ENCODE results near the gene HUS1. TPM values are rescaled to one million over a fixed set of nuclear protein-coding genes. Genes with fewer than 3 reads are reported as not detected.
"Not testable (repeated sequence)": the region's sequence is repeated elsewhere in the genome, so short reads cannot be mapped to it uniquely, and the experiment has no call there.

HUS1 gene
- total RNA-seq, 1 donor from 2014 or later: 13.4 TPM

DNA sequence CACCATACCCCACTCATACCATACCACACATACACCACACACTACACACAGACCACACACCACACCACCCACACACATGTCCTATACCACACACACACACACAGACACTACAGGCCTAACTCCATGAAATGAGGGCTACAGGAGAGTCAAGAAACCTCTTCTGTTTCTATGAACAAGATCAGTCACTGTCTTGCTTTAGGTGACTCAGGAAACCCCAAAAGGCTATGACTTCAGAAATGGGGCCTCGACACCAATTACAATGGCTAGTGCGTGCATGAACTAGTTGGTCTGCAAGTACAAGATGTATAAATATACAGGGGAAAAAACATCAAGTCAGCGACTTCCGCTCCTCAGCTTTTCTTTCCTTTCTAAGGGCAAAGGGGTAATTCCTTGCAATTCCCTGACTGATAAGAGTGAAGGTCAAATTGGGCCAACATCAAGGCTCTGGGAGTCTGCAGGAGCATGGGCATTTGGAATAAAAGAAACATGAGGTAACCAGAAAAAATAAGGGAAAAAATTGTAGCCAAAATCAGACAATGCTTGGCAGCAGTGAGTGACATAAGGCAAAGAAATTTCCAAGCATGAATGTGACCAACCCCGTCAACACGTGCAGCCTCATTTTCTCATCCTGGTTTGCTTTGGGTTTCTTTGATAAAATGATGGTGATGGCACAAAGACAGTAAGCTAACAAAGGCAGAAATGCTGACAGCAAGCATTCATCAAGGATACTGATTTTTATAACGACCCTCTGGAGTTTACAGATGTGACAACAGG is 32.6 kb downstream of the HUS1 start:
- TF ChIP-seq, protein P1, sequence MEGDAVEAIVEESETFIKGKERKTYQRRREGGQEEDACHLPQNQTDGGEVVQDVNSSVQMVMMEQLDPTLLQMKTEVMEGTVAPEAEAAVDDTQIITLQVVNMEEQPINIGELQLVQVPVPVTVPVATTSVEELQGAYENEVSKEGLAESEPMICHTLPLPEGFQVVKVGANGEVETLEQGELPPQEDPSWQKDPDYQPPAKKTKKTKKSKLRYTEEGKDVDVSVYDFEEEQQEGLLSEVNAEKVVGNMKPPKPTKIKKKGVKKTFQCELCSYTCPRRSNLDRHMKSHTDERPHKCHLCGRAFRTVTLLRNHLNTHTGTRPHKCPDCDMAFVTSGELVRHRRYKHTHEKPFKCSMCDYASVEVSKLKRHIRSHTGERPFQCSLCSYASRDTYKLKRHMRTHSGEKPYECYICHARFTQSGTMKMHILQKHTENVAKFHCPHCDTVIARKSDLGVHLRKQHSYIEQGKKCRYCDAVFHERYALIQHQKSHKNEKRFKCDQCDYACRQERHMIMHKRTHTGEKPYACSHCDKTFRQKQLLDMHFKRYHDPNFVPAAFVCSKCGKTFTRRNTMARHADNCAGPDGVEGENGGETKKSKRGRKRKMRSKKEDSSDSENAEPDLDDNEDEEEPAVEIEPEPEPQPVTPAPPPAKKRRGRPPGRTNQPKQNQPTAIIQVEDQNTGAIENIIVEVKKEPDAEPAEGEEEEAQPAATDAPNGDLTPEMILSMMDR (IDR thresholded peaks at IDR 0.05; ENCODE audit: insufficient read depth, low read length, poor library complexity, severe bottlenecking): no peak
- no peak for DNase-seq (ENCODE audit: low read depth)
- H3K4me3 ChIP-seq (ENCODE audit: low read depth, low read length): no peak overlapping the region
- H3K36me3 ChIP-seq (ENCODE audit: control insufficient read depth, insufficient read depth, low read length): no peaks in the 10 kb centered on the region
- no peaks in the 10 kb centered on the region for H3K27me3 ChIP-seq (ENCODE audit: control insufficient read depth, insufficient read depth, low read length)

DNA sequence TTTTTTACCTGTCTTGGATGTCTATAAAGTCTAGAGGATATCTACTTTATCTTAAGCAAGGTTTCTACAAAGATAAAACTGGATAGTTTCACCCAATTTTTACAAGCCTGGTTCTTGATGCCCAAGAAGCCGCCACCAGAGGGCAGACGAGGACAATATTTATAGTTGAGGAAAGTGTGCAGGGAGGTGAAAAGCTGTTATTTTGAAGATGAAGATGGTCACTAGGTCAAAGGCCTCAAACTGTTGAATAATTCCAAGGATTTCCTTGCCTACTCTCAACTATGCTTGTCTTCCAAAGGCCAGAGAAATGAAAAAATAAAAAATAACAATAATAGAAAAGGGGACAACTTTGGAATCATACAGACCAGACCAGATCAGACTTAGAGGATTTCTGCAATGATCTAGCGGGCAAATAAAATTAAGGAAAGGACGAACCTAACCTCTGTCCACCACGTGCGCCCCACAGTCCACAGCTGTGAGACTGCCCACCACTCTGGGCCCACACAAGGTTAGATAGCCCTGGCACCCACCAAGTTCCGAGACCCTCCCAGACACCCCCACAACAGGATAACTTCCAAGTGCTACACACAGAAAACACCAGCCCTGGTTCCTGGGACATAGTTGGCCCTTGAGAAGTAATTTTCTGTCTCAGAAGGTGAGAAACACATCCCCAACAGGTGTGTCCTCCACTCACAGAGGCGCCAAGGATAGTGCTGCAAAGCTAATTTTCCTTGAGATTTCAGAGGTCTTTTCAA is 34.0 kb downstream of the HUS1 start:
- Histone ChIP-seq H3K4me3 (ENCODE audit: low read depth, low read length) (no peak overlapping the region), H3K27me3 (ENCODE audit: control insufficient read depth, insufficient read depth, low read length) (no peaks in the 10 kb centered on the region), H3K36me3 (ENCODE audit: control insufficient read depth, insufficient read depth, low read length) (no peaks in the 10 kb centered on the region)
- TF ChIP-seq, protein P1 (IDR thresholded peaks at IDR 0.05; ENCODE audit: insufficient read depth, low read length, poor library complexity, severe bottlenecking): peak; percentile 72
- no peak for DNase-seq (ENCODE audit: low read depth)

DNA sequence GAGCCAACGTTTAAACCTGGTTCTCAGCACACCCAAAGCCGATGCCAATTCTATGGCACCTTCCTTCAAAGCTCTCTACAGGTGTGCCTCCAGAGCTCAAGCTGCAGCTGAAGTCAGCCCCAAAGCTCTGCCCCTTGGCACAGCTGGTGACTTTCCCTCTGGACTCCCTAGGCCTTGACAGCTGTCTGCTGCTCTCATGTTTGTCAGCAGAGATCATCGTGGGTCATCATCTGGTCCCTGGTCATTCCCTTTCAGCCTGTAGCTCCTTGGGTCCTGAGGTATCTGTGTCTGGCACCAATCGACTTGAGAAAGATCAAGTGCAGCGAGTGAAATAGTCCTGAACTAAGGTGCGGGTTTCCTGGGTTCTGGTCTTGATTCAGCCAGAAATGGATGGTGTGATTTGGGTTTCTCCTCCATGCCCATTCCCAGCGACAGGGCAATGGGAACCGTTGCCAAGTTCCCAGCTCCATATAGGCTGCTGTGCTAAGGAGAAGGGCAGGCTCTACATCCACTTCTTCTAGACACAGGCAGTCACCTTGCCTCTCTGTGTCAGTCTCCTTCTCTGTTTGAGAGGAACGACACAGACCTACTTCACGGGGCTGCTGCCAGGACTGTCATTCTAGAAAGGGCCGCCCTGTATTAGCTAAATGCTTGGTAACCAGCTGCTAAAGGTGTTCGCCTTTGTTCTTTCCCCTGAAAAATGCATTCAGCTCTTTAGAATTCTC is 34.7 kb downstream of the HUS1 start:
- DNase-seq (ENCODE audit: low read depth): no peak
- TF ChIP-seq, protein P1 (IDR thresholded peaks at IDR 0.05; ENCODE audit: insufficient read depth, low read length, poor library complexity, severe bottlenecking): no peak
- Histone ChIP-seq H3K4me3 (ENCODE audit: low read depth, low read length) (no peak overlapping the region), H3K27me3 (ENCODE audit: control insufficient read depth, insufficient read depth, low read length) (no peaks in the 10 kb centered on the region), H3K36me3 (ENCODE audit: control insufficient read depth, insufficient read depth, low read length) (no peaks in the 10 kb centered on the region)

DNA sequence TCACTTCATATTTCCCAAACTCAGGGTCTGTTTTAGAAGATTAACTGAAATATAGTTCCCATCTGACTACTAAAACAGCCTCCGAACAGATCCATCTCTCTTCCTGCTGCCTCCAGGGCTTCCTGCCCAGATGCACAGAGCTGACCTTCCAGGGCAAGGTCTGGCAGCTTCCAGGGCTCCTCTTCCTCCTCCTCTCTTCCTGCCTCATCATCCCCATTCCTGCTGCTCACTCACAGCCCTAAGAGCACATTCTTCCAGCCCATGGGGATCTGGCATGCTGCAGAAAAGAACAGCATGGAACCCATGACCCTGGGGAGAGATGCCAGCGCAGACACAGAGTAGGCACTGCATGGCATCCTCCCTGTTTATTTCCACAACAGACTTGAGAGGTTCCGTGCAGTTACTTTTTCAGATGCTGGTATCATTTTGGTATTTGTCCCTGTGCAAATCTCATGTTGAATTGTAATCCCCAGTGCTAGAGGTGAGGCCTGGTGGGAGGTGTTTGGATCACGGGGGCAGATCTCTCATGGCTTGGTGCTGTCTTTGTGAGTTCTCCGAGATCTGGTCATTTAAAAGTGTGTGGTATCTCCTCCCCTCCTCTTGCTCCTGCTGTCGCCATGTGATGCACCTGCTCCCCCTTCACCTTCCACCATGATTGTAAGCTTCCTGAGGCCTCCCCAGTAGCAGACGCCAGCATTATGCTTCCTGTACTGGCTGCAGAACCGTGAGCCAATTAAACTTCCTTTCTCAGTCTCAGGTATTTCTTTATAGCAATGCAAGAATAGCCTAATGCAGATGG is 35.5 kb downstream of the HUS1 start:
- Histone ChIP-seq H3K36me3 (ENCODE audit: control insufficient read depth, insufficient read depth, low read length) (no peaks in the 10 kb centered on the region), H3K27me3 (ENCODE audit: control insufficient read depth, insufficient read depth, low read length) (no peaks in the 10 kb centered on the region), H3K4me3 (ENCODE audit: low read depth, low read length) (no peak overlapping the region)
- DNase-seq (ENCODE audit: low read depth): no peak
- TF ChIP-seq, protein P1 (IDR thresholded peaks at IDR 0.05; ENCODE audit: insufficient read depth, low read length, poor library complexity, severe bottlenecking): no peak

DNA sequence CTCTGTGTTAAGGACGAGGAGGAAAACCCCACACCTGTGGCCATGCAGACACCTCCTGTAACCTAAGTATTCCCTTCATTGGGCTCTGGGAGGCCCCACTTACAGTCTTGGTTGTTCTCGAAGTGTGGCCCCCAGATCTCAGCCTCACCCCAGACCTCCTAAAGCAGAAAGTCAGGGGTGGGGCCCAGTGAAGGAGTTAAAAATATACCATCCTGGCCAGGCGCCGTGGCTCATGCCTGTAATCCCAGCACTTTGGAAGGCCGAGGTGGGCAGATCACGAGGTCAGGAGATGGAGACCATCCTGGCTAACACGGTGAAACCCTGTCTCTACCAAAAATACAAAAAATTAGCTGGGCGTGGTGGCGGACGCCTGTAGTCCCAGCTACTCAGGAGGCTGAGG is 36.8 kb downstream of the HUS1 start:
- not testable (repeated sequence) for H3K4me3 ChIP-seq (ENCODE audit: low read depth, low read length); H3K27me3 ChIP-seq (ENCODE audit: control insufficient read depth, insufficient read depth, low read length); H3K36me3 ChIP-seq (ENCODE audit: control insufficient read depth, insufficient read depth, low read length); DNase-seq (ENCODE audit: low read depth)
